ENCODE results near the gene CDH4.
A peak's percentile ranks its signal among the peaks of the same experiment; 100 is the strongest.

CDH4 gene

GRCh38 chr20:61492065-61492464 is 240.0 kb downstream of the CDH4 start:
- H3K27ac ChIP-seq (ENCODE audit: extremely low read depth, low read depth, low read length): no peak overlapping the region
- POLR2A ChIA-PET: no interaction called here
- no peaks in the 10 kb centered on the region for H3K36me3 ChIP-seq (ENCODE audit: control insufficient read depth in 2 of 2, insufficient read depth in 1 of 2, low read length in 2 of 2)
- no peak overlapping the region for H3K4me3 ChIP-seq (ENCODE audit: low read depth, low read length)
- TF ChIP-seq BCL11B (tag by site-specific recombination; IDR thresholded peaks at IDR 0.05; ENCODE audit: low read depth): no peak
- TF ChIP-seq IKZF3 (tag by site-specific recombination; IDR thresholded peaks at IDR 0.05): no peak
- no peak for TF ChIP-seq KLF9 (tag by site-specific recombination; IDR thresholded peaks at IDR 0.05; ENCODE audit: low read depth)
- TF ChIP-seq, protein P1, sequence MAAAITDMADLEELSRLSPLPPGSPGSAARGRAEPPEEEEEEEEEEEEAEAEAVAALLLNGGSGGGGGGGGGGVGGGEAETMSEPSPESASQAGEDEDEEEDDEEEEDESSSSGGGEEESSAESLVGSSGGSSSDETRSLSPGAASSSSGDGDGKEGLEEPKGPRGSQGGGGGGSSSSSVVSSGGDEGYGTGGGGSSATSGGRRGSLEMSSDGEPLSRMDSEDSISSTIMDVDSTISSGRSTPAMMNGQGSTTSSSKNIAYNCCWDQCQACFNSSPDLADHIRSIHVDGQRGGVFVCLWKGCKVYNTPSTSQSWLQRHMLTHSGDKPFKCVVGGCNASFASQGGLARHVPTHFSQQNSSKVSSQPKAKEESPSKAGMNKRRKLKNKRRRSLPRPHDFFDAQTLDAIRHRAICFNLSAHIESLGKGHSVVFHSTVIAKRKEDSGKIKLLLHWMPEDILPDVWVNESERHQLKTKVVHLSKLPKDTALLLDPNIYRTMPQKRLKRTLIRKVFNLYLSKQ (tag by site-specific recombination; IDR thresholded peaks at IDR 0.05; ENCODE audit: borderline replicate concordance): 0 out of 2 replicates have a peak, but pooled peaks have one; percentile 9
- TF ChIP-seq, protein P2, sequence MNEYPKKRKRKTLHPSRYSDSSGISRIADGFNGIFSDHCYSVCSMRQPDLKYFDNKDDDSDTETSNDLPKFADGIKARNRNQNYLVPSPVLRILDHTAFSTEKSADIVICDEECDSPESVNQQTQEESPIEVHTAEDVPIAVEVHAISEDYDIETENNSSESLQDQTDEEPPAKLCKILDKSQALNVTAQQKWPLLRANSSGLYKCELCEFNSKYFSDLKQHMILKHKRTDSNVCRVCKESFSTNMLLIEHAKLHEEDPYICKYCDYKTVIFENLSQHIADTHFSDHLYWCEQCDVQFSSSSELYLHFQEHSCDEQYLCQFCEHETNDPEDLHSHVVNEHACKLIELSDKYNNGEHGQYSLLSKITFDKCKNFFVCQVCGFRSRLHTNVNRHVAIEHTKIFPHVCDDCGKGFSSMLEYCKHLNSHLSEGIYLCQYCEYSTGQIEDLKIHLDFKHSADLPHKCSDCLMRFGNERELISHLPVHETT (tag by site-specific recombination; IDR thresholded peaks at IDR 0.05): no peak
- no peak for TF ChIP-seq ZBTB11 (tag by site-specific recombination; conservative IDR thresholded peaks at IDR 0.05; ENCODE audit: low read depth)
- TF ChIP-seq ZNF274 (IDR thresholded peaks at IDR 0.05; ENCODE audit: low read length): no peak
- 0 out of 2 replicates have a peak, but pooled peaks have one; percentile 24 for TF ChIP-seq ZNF274 (tag by site-specific recombination; IDR thresholded peaks at IDR 0.05; ENCODE audit: borderline replicate concordance)
- TF ChIP-seq, protein P3, sequence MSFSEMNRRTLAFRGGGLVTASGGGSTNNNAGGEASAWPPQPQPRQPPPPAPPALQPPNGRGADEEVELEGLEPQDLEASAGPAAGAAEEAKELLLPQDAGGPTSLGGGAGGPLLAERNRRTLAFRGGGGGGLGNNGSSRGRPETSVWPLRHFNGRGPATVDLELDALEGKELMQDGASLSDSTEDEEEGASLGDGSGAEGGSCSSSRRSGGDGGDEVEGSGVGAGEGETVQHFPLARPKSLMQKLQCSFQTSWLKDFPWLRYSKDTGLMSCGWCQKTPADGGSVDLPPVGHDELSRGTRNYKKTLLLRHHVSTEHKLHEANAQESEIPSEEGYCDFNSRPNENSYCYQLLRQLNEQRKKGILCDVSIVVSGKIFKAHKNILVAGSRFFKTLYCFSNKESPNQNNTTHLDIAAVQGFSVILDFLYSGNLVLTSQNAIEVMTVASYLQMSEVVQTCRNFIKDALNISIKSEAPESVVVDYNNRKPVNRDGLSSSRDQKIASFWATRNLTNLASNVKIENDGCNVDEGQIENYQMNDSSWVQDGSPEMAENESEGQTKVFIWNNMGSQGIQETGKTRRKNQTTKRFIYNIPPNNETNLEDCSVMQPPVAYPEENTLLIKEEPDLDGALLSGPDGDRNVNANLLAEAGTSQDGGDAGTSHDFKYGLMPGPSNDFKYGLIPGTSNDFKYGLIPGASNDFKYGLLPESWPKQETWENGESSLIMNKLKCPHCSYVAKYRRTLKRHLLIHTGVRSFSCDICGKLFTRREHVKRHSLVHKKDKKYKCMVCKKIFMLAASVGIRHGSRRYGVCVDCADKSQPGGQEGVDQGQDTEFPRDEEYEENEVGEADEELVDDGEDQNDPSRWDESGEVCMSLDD (tag by site-specific recombination; IDR thresholded peaks at IDR 0.05): no peak
- TF ChIP-seq ZNF610 (tag by site-specific recombination; IDR thresholded peaks at IDR 0.05; ENCODE audit: borderline replicate concordance): no peak
- no peak for TF ChIP-seq ZNF138 (tag by site-specific recombination; IDR thresholded peaks at IDR 0.05; ENCODE audit: borderline replicate concordance)
- TF ChIP-seq OVOL3 (tag by site-specific recombination; IDR thresholded peaks at IDR 0.05): no peak
- no peak for TF ChIP-seq ZNF324 (tag by site-specific recombination; IDR thresholded peaks at IDR 0.05)
- no peak for TF ChIP-seq ZNF626 (tag by site-specific recombination; IDR thresholded peaks at IDR 0.05)
- no peaks in the 10 kb centered on the region for H3K4me1 ChIP-seq (ENCODE audit: control insufficient read depth, insufficient read depth, low read length)
- no peaks in the 10 kb centered on the region for H3K9me3 ChIP-seq (ENCODE audit: control insufficient read depth, insufficient read depth, low read depth, low read length)
- CTCF ChIA-PET: no interaction called here

GRCh38 chr20:61493798-61494305 is 241.8 kb downstream of the CDH4 start:
- Histone ChIP-seq H3K4me1 (ENCODE audit: control insufficient read depth, insufficient read depth, low read length) (no peaks in the 10 kb centered on the region), H3K36me3 (ENCODE audit: control insufficient read depth in 2 of 2, insufficient read depth in 1 of 2, low read length in 2 of 2) (no peaks in the 10 kb centered on the region), H3K27ac (ENCODE audit: extremely low read depth, low read depth, low read length) (no peak overlapping the region), H3K4me3 (ENCODE audit: low read depth, low read length) (no peak overlapping the region), H3K9me3 (ENCODE audit: control insufficient read depth, insufficient read depth, low read depth, low read length) (no peaks in the 10 kb centered on the region)
- CTCF ChIA-PET: no interaction called here
- POLR2A ChIA-PET: no interaction called here
- TF ChIP-seq ZNF350 (tag by site-specific recombination; IDR thresholded peaks at IDR 0.05) (no peak), ZNF785 (tag by site-specific recombination; IDR thresholded peaks at IDR 0.05) (no peak), PRDM1 (tag by site-specific recombination; IDR thresholded peaks at IDR 0.05) (no peak), KLF10 (tag by site-specific recombination; IDR thresholded peaks at IDR 0.05) (no peak), FEZF1 (tag by site-specific recombination; IDR thresholded peaks at IDR 0.05) (no peak), ZNF791 (tag by site-specific recombination; IDR thresholded peaks at IDR 0.05) (no peak), RBAK (tag by site-specific recombination; IDR thresholded peaks at IDR 0.05) (no peak), ZNF707 (tag by site-specific recombination; IDR thresholded peaks at IDR 0.05) (no peak), ZNF670 (tag by site-specific recombination; IDR thresholded peaks at IDR 0.05; ENCODE audit: low read depth) (no peak), ZNF274 (IDR thresholded peaks at IDR 0.05; ENCODE audit: low read length) (no peak), ZNF274 (tag by site-specific recombination; IDR thresholded peaks at IDR 0.05; ENCODE audit: borderline replicate concordance) (no peak), ZNF600 (tag by site-specific recombination; IDR thresholded peaks at IDR 0.05) (no peak), MZF1 (tag by site-specific recombination; IDR thresholded peaks at IDR 0.05; ENCODE audit: borderline replicate concordance) (no peak)
- TF ChIP-seq, protein P4, sequence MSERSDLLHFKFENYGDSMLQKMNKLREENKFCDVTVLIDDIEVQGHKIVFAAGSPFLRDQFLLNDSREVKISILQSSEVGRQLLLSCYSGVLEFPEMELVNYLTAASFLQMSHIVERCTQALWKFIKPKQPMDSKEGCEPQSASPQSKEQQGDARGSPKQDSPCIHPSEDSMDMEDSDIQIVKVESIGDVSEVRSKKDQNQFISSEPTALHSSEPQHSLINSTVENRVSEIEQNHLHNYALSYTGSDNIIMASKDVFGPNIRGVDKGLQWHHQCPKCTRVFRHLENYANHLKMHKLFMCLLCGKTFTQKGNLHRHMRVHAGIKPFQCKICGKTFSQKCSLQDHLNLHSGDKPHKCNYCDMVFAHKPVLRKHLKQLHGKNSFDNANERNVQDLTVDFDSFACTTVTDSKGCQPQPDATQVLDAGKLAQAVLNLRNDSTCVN (tag by site-specific recombination; optimal IDR thresholded peaks at IDR 0.05): no peak
